Endometrial microvascular endothelial cells (primary cell): ENCODE data around the gene TECPR1. TPM values are rescaled to one million over a fixed set of nuclear protein-coding genes. Genes with fewer than 3 reads are reported as not detected.

Experiments used
- in situ Hi-C: cut with HindIII; loops from 2 replicates; pipeline ENCODE4 v1.10.0; 2017; ENCODE audit warnings: low sequenced_read_pairs, low pct_unique_long_range_greater_than_20kb; ENCODE audit errors: inconsistent ontology term
- total RNA-seq: library from RNA; depleted of rRNA; stranded (reverse); fragments of >200 nt; gene quantifications from one replicate; pipeline ENCODE4 v1.2.3, GENCODE V29; 2015; ENCODE audit errors: inconsistent ontology term

The TECPR1 gene, protein sequence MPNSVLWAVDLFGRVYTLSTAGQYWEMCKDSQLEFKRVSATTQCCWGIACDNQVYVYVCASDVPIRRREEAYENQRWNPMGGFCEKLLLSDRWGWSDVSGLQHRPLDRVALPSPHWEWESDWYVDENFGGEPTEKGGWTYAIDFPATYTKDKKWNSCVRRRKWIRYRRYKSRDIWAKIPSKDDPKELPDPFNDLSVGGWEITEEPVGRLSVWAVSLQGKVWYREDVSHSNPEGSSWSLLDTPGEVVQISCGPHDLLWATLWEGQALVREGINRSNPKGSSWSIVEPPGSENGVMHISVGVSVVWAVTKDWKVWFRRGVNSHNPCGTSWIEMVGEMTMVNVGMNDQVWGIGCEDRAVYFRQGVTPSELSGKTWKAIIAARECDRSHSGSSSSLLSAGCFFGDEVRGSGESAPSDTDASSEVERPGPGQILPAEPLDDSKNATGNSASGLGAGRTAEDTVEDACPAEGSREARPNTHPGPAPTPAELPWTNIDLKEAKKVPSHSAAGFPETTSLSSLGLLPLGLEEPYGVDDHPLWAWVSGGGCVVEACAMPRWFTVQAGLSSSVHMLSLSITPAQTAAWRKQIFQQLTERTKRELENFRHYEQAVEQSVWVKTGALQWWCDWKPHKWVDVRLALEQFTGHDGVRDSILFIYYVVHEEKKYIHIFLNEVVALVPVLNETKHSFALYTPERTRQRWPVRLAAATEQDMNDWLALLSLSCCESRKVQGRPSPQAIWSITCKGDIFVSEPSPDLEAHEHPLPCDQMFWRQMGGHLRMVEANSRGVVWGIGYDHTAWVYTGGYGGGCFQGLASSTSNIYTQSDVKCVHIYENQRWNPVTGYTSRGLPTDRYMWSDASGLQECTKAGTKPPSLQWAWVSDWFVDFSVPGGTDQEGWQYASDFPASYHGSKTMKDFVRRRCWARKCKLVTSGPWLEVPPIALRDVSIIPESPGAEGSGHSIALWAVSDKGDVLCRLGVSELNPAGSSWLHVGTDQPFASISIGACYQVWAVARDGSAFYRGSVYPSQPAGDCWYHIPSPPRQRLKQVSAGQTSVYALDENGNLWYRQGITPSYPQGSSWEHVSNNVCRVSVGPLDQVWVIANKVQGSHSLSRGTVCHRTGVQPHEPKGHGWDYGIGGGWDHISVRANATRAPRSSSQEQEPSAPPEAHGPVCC
- total RNA-seq: 126 TPM

DNA sequence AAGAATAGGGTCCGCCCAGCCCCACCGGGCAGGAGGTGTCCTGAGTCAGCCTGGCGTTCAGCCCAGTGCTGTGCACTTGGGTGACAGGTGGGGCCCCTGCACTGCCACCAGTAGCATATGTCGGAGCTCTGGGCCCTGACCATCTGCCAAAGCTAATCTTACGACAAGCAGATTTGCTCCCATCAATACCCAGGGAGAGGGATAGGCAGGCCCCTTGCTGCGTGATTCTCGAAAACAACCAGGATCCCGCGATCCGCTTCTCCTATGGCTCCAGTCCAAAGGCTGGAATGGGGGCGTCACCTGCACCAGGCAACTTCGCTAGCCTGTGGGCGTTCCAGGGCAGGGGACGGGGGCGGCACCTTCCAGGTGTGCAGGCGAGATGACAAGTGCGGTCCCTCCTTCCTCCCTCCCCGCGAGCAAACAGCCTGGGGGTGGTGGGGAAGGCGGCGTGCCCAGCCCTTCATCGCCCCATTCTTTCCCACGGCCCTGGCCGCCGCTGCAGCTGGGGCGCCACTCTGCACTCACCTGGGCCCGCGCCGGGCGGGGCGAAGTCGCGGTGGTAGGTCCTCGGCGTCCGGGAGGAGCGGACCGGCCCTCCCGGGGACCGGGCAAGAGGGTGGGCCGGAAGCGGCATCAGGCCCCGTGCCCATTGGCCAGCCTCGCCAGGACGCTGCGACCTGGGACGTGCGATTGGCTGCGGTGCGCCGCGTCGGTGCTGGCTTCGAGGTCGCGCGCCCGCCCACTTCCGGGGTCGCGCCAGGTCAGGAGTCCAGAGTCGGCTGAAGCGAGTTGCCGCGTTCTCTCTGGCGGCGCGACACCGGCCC lies at the start of gene TECPR1:
TSS of gene TECPR1 (minus strand) at position 632 of the 824 bp plus-strand sequence. CDS start 6,086 bp downstream, outside the sequence.
- in situ Hi-C loops: no loop called here

DNA sequence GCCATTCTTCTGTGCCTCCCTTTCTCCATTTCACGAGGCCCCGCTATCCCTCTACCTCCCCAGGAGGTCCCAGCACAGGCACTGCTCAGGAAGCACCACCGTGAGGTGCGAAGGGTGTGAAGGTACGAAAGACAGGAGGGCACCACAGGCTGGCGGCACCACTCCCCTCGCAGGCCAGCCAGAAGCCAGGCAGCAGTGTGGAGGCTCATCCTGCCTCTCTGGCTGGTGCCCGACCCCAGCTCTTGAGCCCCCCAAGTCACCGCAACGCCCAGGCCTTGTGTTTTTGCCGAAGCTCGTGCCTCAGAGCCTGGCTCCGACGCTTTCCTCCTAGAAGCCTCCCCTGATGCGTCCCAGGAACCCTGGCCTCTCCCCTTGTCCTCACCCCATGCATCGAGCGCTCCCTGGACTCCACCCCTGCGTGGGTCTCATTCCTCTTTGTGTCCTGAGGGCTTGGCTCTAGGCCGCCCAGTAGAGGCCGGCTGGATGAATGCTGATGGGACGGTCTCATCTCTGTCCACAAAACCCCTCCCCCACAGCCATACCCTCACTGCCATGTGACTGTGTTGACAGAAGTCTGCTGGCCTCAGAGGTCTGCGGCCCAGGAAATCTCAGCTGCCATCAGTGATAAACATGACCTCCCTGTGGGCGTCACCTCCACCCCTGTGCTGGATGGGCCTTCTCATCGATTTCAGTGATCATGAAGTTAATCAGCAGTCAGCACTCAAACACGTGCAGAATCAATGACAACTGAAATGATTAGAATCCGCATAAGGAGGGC lies 48.8 kb upstream of the TECPR1 start:
- in situ Hi-C loops: no loop called here

DNA sequence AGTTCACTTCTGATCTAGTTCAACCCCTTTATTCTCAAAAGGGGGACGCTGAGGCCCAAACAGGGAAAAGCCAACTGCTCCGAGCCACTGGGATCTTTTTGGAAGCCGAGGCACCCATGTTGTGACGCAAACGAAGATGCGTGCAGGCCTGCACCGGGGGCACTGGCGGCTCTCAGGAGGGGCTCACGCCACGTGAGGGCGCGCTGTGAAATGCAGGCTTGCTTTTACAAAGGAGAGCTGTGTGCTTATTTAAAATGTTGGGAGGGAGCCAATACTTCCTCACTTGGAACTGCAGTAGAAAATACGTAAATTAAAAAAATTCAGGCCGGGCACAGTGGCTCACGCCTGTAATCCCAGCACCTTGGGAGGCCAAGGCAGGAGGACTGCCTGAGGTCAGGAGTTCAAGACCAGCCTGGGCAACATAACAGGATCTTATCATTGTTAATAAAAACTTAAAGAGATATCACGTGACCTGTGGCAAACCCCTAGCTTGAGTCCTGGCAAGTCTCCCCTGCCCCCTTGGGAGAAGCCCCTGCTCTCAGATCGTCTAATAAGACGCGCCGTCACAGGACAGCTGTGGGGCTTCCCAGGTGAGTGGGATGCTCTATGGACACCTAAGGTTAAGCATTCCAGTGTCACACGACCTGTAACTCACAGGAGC lies 45.7 kb upstream of the TECPR1 start:
- in situ Hi-C loops: no loop called here

DNA sequence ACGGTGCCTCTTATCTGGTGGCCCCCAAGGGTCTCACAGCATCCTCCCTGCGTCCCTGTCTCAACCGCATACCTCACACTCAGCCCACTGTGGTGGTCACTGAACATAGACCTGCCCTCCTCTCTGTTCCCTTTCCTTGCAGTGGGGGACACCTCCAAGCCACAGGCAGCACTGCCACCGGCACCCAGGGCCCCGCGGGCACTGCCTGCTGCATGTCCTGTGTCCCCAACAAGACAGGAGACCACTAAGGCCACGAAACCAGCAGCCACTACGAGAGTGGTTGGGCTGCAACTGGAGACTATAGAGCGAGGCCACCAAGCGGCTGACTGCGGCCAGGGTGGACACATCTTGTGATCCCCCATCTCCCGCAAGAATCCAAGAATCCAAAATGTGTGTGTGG lies 44.8 kb upstream of the TECPR1 start:
- in situ Hi-C loops: no loop called here

DNA sequence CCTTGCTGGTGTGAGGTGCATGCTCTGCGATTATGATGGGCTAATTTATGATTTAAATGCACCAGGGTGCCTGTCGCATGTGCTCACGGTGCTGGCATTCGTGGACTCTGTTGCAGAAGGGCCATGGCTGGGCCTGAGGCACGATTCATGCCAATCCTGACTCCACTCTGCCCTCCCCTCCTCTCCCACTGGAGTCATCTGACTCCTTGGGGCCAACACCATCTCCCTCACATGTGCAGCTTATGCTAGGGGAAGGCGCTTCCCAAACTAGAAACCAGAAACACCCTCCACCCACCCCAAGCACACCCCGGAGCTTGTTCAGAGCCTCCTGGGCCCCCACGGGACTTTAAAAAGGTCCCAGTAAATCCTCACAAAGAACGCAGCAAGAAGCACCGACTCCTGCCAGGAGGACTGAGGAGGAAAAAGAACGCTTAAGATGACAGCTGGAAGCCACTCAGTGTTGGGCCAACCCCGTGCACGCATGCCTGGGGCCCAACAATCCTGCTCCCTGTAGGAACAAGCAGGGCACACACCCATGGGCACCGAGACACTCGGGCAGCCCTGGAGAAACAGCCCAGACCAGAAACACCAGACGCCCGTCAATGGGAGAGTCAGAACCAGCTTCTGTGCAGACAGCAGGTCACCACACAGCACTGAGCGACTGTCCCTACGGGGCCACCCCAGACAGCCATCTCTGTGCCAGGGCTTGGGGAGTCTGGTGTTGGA lies 43.6 kb upstream of the TECPR1 start:
- in situ Hi-C loops: no loop called here

DNA sequence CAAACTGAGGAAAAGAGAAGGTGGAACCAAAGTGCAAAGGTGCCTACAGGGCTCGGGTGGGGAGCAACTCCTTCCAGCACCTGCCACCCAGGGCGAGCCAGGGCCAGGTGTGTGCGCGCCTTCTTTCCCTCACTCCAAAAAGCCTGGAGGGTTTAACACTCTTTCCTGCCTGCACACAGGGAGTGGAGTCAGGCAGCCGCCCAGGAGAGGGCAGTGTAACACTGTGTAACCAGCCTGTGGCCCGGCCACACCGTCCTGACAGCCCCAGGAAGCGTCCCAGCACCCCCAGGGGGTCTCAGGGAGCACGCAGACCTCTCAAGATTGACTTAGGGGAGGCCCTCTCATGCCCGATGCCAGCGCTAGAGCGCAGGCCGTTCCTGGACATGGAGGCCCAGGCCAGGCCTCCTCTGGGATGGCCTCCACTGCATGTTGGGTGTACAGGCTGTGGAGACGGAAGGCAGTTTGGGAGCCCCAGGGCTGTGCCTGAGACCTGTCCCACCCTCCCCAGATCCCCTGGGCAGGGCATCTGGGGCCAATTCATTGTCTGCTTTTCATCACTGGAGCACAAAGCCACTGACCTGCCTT lies 42.9 kb upstream of the TECPR1 start:
- in situ Hi-C loops: no loop called here

DNA sequence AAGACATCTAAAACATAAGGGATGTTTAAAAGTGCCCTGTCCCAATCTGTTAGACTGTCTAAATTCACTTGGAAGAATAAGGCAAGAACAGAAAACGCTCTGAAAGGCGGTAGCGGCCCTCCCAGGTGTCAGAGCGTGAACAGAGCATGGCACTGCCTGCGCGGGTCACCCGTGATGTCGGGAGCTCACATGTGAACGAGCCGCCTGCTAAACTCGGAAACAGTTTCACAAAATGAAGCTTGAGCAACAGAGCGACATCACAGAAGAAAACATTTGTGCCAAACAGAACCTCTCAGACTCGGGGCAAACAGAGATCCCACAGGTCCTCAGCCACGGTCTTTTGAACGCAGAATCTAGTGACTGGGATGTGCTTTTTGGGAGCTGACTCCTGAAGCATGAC lies 42.3 kb upstream of the TECPR1 start:
- in situ Hi-C loops: no loop called here

DNA sequence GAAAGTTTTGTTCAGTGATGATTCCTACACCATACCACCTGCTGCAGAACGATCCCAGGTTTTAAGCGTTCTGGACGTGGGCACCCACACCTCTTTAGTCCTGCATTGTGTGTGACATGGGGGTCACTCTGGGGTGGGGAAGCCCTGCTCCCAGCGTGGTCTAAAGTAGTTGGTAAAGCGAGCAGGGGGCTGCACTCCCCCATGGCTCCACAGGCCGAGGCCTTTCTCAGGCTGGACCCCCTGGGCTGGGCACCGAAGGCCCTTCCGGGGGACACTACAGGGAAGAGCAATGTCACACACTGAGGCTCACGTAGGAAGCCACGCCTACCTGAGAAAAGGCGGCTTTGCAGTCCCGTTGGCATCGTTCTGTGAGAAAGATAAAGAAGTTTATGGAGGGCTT lies 41.7 kb upstream of the TECPR1 start:
- in situ Hi-C loops: no loop called here

DNA sequence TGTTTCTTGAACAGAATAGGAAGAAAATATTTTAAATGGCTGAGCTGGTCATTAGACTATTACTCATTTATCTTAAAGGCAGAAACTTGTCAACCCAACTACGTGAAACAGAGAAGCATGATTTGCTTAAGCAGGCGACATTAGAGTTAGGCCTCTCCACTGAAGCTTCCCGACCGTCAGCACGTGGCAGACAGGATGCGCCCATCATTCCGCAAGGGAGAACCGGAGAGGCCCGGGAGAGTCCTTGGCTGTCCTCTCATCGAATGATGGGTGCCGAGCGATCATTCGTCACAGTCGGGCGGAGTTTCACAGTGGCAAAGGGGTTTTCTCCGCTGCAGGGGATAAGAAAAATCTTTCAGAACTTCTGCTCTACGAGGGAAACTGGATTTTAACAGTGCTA lies 41.2 kb upstream of the TECPR1 start:
- in situ Hi-C loops: no loop called here

DNA sequence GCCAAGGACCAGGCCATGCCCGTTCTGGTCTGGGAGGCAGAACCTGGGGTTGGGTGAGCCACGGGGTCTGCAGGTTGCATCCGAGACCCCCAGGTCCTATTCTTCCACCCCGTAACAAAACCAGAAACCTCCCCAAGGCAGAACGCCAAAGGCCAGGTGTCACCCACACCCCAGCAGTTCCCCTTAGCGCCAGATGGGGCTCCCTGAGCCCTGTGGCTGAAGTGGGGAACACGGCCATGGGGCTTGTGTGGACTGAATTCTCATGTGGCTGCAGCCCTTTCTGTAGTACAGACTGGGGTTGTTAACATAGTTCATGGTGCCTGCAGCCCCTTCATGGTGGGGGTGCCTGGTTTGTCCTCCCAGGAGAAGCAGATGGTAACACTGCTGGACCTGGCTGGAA lies 39.7 kb upstream of the TECPR1 start:
- in situ Hi-C loops: no loop called here

DNA sequence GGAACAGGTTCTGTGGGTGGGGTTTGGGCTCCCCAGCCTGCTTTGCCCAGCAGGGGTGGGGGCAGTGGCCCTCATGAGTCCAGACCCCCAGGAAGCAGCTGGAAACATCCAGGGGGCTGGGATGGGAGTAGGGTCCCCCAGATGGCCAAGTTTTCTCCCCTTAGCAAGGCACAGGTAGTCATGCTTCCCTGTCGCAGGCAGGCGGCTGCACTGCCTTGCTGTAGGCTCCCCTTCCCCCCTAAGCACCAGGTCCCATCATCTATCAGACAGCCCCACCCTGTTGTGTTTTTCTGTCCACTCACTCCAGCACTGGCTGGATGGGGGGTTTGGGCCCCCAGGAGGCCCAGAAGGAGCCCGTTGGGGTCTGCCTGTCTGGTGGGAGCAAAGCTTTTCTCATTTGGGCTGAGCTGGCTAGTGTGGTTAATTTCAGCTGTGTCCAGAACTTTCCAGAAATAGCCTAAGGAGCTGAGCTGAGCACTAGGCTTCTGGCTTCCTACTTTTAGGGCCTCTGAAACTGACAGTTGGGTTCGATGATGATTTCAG lies 37.4 kb upstream of the TECPR1 start:
- in situ Hi-C loops: no loop called here

DNA sequence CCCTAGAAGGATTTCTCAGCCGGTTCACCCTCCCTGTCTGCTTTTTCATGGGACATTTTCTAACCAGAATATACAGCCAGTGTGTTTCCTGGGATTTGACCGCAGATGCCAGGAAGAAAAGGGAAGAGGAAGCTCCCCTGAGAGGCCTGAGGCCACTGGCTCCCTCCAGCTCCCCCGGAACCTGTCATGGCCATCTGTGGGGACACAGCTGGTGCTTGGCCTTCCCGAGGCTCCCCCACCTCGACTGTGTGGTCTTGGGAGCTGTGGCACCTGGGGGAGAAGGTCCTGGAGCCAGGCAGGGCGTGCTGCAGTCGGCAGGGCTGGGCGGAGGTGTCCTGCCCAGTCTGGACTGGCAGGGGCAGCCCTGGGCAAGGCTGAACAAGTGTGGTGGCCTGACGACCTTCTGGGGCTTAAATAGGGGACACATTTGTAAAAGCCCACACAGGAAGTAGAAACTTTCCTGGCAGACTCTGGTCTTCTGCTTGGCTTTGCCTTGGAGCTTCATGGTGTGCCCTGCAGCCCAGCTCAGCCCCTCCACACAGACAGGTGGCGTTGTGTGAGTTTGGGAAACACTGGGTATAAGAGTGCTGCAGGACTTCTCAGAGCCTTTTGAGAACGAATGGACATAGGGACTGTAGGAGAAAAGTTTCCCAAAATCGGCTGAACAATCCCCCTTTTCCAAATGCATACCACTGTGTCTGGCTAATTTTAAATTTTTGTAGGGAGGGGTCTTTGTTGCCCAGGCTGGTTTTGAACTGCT lies 36.2 kb upstream of the TECPR1 start:
- in situ Hi-C loops: no loop called here

DNA sequence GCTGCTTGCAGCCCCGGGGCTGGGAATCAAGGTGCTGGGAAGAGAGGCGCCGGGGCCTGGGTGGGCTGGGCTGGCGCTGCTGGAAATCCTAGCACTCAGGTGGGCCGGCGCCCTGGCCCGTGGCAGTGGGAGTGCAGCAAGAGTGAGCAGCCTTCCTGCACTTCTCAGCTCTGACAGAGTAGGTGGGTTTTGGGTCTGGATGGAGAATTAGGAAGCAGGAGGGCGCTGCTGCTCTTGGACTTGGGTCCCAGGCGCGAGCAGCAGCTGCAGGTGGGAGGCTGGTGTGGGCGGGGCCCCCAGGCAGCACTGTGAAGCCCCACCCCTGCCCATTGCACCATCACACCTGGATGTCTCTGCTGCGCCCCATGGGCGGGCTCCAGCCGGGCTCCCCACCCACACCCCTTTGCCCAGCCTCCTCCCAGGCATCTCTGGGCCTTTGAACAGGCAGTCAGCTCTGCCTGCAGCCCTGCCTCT lies 35.5 kb upstream of the TECPR1 start:
- in situ Hi-C loops: no loop called here

DNA sequence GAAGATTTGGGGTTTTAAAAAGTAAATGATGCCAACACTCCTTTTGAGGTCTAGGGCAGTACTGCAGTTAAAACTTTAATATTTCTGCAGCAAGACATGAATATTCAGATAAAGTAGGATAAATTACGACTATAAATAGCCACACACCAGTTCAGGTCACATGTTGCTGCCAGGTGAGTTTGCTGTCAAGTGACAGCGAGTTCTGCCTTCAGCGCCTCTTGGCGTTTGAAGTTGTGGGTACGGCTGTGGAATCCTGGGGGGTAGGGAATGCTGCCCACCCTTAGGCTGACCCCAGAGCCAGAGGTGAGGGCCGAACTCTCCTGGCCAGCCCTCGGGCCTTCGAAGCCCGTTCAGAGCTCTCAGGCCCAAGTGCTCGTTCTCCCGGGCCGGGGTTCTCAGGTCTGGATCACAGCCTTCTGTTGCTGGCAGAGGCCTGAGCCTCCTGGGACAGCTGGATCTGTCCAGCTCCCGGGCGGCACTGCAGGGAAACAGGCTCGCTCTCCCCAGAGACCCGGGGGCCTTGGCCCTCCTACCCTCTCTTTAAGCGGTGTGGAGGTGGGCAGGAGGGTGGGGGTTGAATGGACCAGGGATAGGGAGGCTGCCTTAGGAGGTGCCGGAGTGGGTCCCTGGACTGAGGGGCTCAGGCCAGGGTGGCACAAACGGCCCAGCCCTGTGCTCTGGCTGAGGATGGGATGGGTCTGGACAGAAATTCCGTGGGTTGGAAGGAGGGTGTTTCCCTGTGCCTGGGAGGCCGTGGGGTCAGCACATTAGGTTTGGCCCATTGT lies 34.9 kb upstream of the TECPR1 start:
- in situ Hi-C loops: no loop called here

DNA sequence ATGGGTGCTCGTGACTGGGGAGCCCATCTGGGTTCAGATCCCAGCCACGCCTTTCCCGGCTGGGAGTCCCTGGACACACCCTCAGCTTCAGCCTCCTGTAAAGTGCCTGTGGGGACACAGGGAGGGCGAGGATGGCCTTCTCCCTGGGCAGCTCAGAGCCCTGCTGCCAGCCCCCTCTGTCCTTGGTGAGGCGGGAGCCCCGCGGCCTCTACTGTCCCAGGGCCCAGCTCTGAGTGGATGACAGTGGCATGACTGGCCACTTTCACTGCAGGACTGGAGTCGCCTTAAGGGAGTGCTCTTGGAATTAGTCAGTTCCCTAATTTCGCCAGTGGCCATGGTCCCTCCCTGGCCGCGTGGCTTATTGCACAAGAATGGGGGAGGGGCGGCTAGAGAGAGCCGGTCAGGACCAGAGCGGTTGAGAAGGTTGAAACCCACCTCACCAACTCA lies 34.1 kb upstream of the TECPR1 start:
- in situ Hi-C loops: no loop called here
